OCI-LY1 (cell line): ENCODE measurements around the gene BCKDHB.

ENCODE experiments used
- EZH2 ChIP-seq: fragments of 200-600 bp; sonication (generic), shearing (Covaris generic); IDR thresholded peaks from 2 replicates; pipeline ENCODE4 v1.8.0; 2017; ENCODE audit warnings: borderline replicate concordance, mixed run types, mild to moderate bottlenecking, antibody characterized with exemption, low read length, moderate library complexity, mixed read lengths
- TF ChIP-seq, protein P1 (sequence below): fragments of 200-600 bp; sonication (generic), shearing (Covaris generic); IDR thresholded peaks from 2 replicates; pipeline ENCODE4 v1.5.1; 2017; ENCODE audit warnings: mild to moderate bottlenecking, antibody characterized with exemption, low read length, moderate library complexity, mixed read lengths

DNA sequence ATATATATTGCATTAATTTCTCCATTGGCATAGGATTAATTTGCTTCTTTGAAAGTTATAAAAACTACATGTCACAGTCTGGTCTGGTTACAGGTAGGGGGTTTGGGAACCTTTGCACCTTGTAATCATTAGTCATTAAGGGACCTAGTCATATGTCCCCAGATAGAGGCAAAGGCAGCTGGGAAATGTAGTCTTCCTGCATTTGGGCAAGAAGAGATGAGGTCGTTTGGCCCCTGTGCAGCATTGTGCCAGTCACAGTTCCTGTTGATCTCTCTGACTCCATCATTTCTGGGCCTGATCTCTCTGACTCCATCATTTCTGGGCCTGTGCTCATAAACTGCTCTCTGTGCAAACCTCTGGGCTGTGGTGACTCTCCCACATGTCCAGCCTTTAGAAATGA lies 73.2 kb downstream of the BCKDHB start:
- TF ChIP-seq, protein P1, sequence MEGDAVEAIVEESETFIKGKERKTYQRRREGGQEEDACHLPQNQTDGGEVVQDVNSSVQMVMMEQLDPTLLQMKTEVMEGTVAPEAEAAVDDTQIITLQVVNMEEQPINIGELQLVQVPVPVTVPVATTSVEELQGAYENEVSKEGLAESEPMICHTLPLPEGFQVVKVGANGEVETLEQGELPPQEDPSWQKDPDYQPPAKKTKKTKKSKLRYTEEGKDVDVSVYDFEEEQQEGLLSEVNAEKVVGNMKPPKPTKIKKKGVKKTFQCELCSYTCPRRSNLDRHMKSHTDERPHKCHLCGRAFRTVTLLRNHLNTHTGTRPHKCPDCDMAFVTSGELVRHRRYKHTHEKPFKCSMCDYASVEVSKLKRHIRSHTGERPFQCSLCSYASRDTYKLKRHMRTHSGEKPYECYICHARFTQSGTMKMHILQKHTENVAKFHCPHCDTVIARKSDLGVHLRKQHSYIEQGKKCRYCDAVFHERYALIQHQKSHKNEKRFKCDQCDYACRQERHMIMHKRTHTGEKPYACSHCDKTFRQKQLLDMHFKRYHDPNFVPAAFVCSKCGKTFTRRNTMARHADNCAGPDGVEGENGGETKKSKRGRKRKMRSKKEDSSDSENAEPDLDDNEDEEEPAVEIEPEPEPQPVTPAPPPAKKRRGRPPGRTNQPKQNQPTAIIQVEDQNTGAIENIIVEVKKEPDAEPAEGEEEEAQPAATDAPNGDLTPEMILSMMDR: no peak
- no peak for TF ChIP-seq EZH2
